GM12878 (cell line): ENCODE results near the gene MAB21L4. TPM values are rescaled to one million over a fixed set of nuclear protein-coding genes. Genes with fewer than 3 reads are reported as not detected.

Source experiments
- TCF3 ChIP-seq: IDR thresholded peaks from 2 replicates; pipeline ENCODE4 v1.6.1; 2012; ENCODE audit warnings: low read depth, mild to moderate bottlenecking, low read length, borderline replicate concordance; ENCODE audit not compliant: insufficient read depth
- ZNF687 ChIP-seq: fragments of 450-650 bp; IDR thresholded peaks from 2 replicates; pipeline ENCODE4 v1.6.1; 2017; ENCODE audit warnings: mild to moderate bottlenecking, moderate library complexity
- polyA plus RNA-seq, 11 experiments: library from polyadenylated mRNA; depleted of rRNA in 4 of 11; unstranded in 6 of 11; stranded (reverse) in 5 of 11; fragments of >200 nt; fragmentation: Nextera tagmentation in 4 of 11; fragmentation: Illumina TruSeq in 1 of 11; extraction: Ambion mirVana in 4 of 11; extraction: Trizol in 1 of 11; gene quantifications; 1 replicate in 1 of 11; 2 replicates in 10 of 11; pipeline versions ENCODE4 v1.2.1 to v1.2.3, GENCODE V29; 2011 to 2016; ENCODE audit warnings: inconsistent platforms in 2 of 11, missing spikeins in 2 of 11, low read depth in 1 of 11
- total RNA-seq, 4 experiments: library from RNA; depleted of rRNA in 3 of 4; stranded (reverse); fragments of >200 nt in 3 of 4; fragmentation: Illumina TruSeq in 1 of 4; extraction: Trizol in 1 of 4; gene quantifications; 2 replicates each; pipeline versions ENCODE4 v1.2.1 to v1.2.3, GENCODE V29; 2013 to 2021
- TF ChIP-seq, protein P1 (sequence below): fragments of 450-650 bp; IDR thresholded peaks from 2 replicates; pipeline ENCODE4 v1.6.1; 2016; ENCODE audit warnings: mild to moderate bottlenecking, moderate library complexity, borderline replicate concordance

The MAB21L4 gene
- total and polyA plus RNA-seq, 10 of the 15 experiments (the other 5 are each of a cell fraction or from before 2014, with no cell fraction given) = 0.03 TPM; not detected in 9

- TF ChIP-seq TCF3 = no peak
- TF ChIP-seq ZNF687 = no peak
- TF ChIP-seq, protein P1, sequence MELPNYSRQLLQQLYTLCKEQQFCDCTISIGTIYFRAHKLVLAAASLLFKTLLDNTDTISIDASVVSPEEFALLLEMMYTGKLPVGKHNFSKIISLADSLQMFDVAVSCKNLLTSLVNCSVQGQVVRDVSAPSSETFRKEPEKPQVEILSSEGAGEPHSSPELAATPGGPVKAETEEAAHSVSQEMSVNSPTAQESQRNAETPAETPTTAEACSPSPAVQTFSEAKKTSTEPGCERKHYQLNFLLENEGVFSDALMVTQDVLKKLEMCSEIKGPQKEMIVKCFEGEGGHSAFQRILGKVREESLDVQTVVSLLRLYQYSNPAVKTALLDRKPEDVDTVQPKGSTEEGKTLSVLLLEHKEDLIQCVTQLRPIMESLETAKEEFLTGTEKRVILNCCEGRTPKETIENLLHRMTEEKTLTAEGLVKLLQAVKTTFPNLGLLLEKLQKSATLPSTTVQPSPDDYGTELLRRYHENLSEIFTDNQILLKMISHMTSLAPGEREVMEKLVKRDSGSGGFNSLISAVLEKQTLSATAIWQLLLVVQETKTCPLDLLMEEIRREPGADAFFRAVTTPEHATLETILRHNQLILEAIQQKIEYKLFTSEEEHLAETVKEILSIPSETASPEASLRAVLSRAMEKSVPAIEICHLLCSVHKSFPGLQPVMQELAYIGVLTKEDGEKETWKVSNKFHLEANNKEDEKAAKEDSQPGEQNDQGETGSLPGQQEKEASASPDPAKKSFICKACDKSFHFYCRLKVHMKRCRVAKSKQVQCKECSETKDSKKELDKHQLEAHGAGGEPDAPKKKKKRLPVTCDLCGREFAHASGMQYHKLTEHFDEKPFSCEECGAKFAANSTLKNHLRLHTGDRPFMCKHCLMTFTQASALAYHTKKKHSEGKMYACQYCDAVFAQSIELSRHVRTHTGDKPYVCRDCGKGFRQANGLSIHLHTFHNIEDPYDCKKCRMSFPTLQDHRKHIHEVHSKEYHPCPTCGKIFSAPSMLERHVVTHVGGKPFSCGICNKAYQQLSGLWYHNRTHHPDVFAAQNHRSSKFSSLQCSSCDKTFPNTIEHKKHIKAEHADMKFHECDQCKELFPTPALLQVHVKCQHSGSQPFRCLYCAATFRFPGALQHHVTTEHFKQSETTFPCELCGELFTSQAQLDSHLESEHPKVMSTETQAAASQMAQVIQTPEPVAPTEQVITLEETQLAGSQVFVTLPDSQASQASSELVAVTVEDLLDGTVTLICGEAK = no peak
These were observed 37.4 kb upstream of the MAB21L4 start (continued) for GRCh38 chr2:240933048-240933965.
